Measurements from ENCODE around the gene ZNF3. TPM values are rescaled to one million over a fixed set of nuclear protein-coding genes. Genes with fewer than 3 reads are reported as not detected.

The ZNF3 gene
- total and polyA plus RNA-seq, 4 donors = 28.5 to 49.3 (median 34.6) TPM

- no peaks in the 10 kb centered on the region for H3K4me1 ChIP-seq (ENCODE audit: control insufficient read depth, insufficient read depth, low read length)
- H3K9me3 ChIP-seq (ENCODE audit: control insufficient read depth, insufficient read depth, low read length) = no peaks in the 10 kb centered on the region
- H3K27me3 ChIP-seq (ENCODE audit: control insufficient read depth, insufficient read depth, low read length) = no peaks in the 10 kb centered on the region
- H3K36me3 ChIP-seq (ENCODE audit: control insufficient read depth, insufficient read depth, low read length) = peaks cover 67% of the 10 kb centered on the region
- WGBS (ENCODE audit: insufficient coverage) = 85% methylated on average over 5 of the region's 9 CpGs
- H3K27ac ChIP-seq (ENCODE audit: low read depth, low read length) = no peak overlapping the region
- H3K4me3 ChIP-seq (ENCODE audit: low read depth, low read length) = no peak overlapping the region
- DNase-seq (ENCODE audit: low read depth in 4 of 6, low spot score in 6 of 6) = no peak
Observed at GRCh38 chr7:100064162-100064561, 17.4 kb downstream of the ZNF3 start.

- Histone ChIP-seq H3K36me3 (ENCODE audit: control insufficient read depth, insufficient read depth, low read length) (peaks cover 64% of the 10 kb centered on the region), H3K4me1 (ENCODE audit: control insufficient read depth, insufficient read depth, low read length) (no peaks in the 10 kb centered on the region), H3K27me3 (ENCODE audit: control insufficient read depth, insufficient read depth, low read length) (no peaks in the 10 kb centered on the region), H3K4me3 (ENCODE audit: low read depth, low read length) (no peak overlapping the region), H3K27ac (ENCODE audit: low read depth, low read length) (no peak overlapping the region), H3K9me3 (ENCODE audit: control insufficient read depth, insufficient read depth, low read length) (no peaks in the 10 kb centered on the region)
- 100% methylated on average over 2 of the region's 4 CpGs for WGBS (ENCODE audit: insufficient coverage)
- no peak for DNase-seq (ENCODE audit: low read depth in 4 of 6, low spot score in 6 of 6)
Observed at GRCh38 chr7:100063376-100063775, 18.1 kb downstream of the ZNF3 start.

- WGBS (ENCODE audit: insufficient coverage) = 97% methylated on average over 7 of the region's 11 CpGs
- Histone ChIP-seq H3K9me3 (ENCODE audit: control insufficient read depth, insufficient read depth, low read length) (no peaks in the 10 kb centered on the region), H3K27me3 (ENCODE audit: control insufficient read depth, insufficient read depth, low read length) (no peaks in the 10 kb centered on the region), H3K27ac (ENCODE audit: low read depth, low read length) (no peak overlapping the region), H3K36me3 (ENCODE audit: control insufficient read depth, insufficient read depth, low read length) (peaks cover 73% of the 10 kb centered on the region), H3K4me3 (ENCODE audit: low read depth, low read length) (no peak overlapping the region), H3K4me1 (ENCODE audit: control insufficient read depth, insufficient read depth, low read length) (no peaks in the 10 kb centered on the region)
- no peak for DNase-seq (ENCODE audit: low read depth in 4 of 6, low spot score in 6 of 6)
Observed at GRCh38 chr7:100061518-100062193, 19.9 kb downstream of the ZNF3 start.

GRCh38 chr7:100059251-100059739, 22.2 kb downstream of the ZNF3 start:
- Histone ChIP-seq H3K27ac (ENCODE audit: low read depth, low read length) (no peak overlapping the region), H3K4me3 (ENCODE audit: low read depth, low read length) (no peak overlapping the region), H3K36me3 (ENCODE audit: control insufficient read depth, insufficient read depth, low read length) (peaks cover 59% of the 10 kb centered on the region), H3K27me3 (ENCODE audit: control insufficient read depth, insufficient read depth, low read length) (no peaks in the 10 kb centered on the region), H3K9me3 (ENCODE audit: control insufficient read depth, insufficient read depth, low read length) (no peaks in the 10 kb centered on the region), H3K4me1 (ENCODE audit: control insufficient read depth, insufficient read depth, low read length) (no peaks in the 10 kb centered on the region)
- WGBS (ENCODE audit: insufficient coverage) = 86% methylated on average over 4 of the region's 5 CpGs
- DNase-seq (ENCODE audit: low read depth in 4 of 6, low spot score in 6 of 6) = no peak

- no peak for DNase-seq (ENCODE audit: low read depth in 4 of 6, low spot score in 6 of 6)
- H3K36me3 ChIP-seq (ENCODE audit: control insufficient read depth, insufficient read depth, low read length) = peaks cover 48% of the 10 kb centered on the region
- no peak overlapping the region for H3K4me3 ChIP-seq (ENCODE audit: low read depth, low read length)
- H3K27me3 ChIP-seq (ENCODE audit: control insufficient read depth, insufficient read depth, low read length) = no peaks in the 10 kb centered on the region
- H3K4me1 ChIP-seq (ENCODE audit: control insufficient read depth, insufficient read depth, low read length) = peaks cover 11% of the 10 kb centered on the region
- no peaks in the 10 kb centered on the region for H3K9me3 ChIP-seq (ENCODE audit: control insufficient read depth, insufficient read depth, low read length)
- no peak overlapping the region for H3K27ac ChIP-seq (ENCODE audit: low read depth, low read length)
- 97% methylated on average over 9 of the region's 10 CpGs for WGBS (ENCODE audit: insufficient coverage)
Observed at GRCh38 chr7:100057006-100057405, 24.5 kb downstream of the ZNF3 start.

- H3K27ac ChIP-seq (ENCODE audit: low read depth, low read length) = no peak overlapping the region
- peak in 4 of 6 donors; percentile 15 to 75 (median 49) for DNase-seq (ENCODE audit: low read depth in 4 of 6, low spot score in 6 of 6)
- H3K9me3 ChIP-seq (ENCODE audit: control insufficient read depth, insufficient read depth, low read length) = no peaks in the 10 kb centered on the region
- no peak overlapping the region for H3K4me3 ChIP-seq (ENCODE audit: low read depth, low read length)
- peaks cover 24% of the 10 kb centered on the region for H3K36me3 ChIP-seq (ENCODE audit: control insufficient read depth, insufficient read depth, low read length)
- 46% methylated on average over 2 of the region's 3 CpGs for WGBS (ENCODE audit: insufficient coverage)
- H3K4me1 ChIP-seq (ENCODE audit: control insufficient read depth, insufficient read depth, low read length) = peaks cover 31% of the 10 kb centered on the region
- H3K27me3 ChIP-seq (ENCODE audit: control insufficient read depth, insufficient read depth, low read length) = no peaks in the 10 kb centered on the region
Observed at GRCh38 chr7:100053215-100053614, 28.3 kb downstream of the ZNF3 start.

GRCh38 chr7:100051611-100052010, 29.9 kb downstream of the ZNF3 start:
- Histone ChIP-seq H3K9me3 (ENCODE audit: control insufficient read depth, insufficient read depth, low read length) (no peaks in the 10 kb centered on the region), H3K36me3 (ENCODE audit: control insufficient read depth, insufficient read depth, low read length) (peaks cover 11% of the 10 kb centered on the region), H3K4me1 (ENCODE audit: control insufficient read depth, insufficient read depth, low read length) (peaks cover 31% of the 10 kb centered on the region), H3K27ac (ENCODE audit: low read depth, low read length) (no peak overlapping the region), H3K4me3 (ENCODE audit: low read depth, low read length) (no peak overlapping the region), H3K27me3 (ENCODE audit: control insufficient read depth, insufficient read depth, low read length) (no peaks in the 10 kb centered on the region)
- WGBS (ENCODE audit: insufficient coverage) = 95% methylated on average over 2 of the region's 3 CpGs
- no peak for DNase-seq (ENCODE audit: low read depth in 4 of 6, low spot score in 6 of 6)

- Histone ChIP-seq H3K27ac (ENCODE audit: low read depth, low read length) (peak within 1 kb of the TSS; percentile 98), H3K4me1 (ENCODE audit: control insufficient read depth, insufficient read depth, low read length) (peaks cover 31% of the 10 kb centered on the region), H3K27me3 (ENCODE audit: control insufficient read depth, insufficient read depth, low read length) (no peaks in the 10 kb centered on the region), H3K9me3 (ENCODE audit: control insufficient read depth, insufficient read depth, low read length) (no peaks in the 10 kb centered on the region), H3K36me3 (ENCODE audit: control insufficient read depth, insufficient read depth, low read length) (peaks cover 11% of the 10 kb centered on the region), H3K4me3 (ENCODE audit: low read depth, low read length) (peak within 1 kb of the TSS; percentile 78)
- DNase-seq (ENCODE audit: low read depth in 4 of 6, low spot score in 6 of 6) = peak; percentile 79 to 96 (median 82)
- 1% methylated on average over 43 of the region's 47 CpGs for WGBS (ENCODE audit: insufficient coverage)
Observed at GRCh38 chr7:100049441-100050291, 31.9 kb downstream of the ZNF3 start, which contains the start of gene ZSCAN21. TSS of gene ZSCAN21 (plus strand) at chr7:100049774. CDS start at chr7:100057007, 7,233 bp downstream.

- H3K4me1 ChIP-seq (ENCODE audit: control insufficient read depth, insufficient read depth, low read length) = peaks cover 31% of the 10 kb centered on the region
- no peaks in the 10 kb centered on the region for H3K27me3 ChIP-seq (ENCODE audit: control insufficient read depth, insufficient read depth, low read length)
- H3K4me3 ChIP-seq (ENCODE audit: low read depth, low read length) = no peak overlapping the region
- no peak for DNase-seq (ENCODE audit: low read depth in 4 of 6, low spot score in 6 of 6)
- H3K9me3 ChIP-seq (ENCODE audit: control insufficient read depth, insufficient read depth, low read length) = no peaks in the 10 kb centered on the region
- peaks cover 4% of the 10 kb centered on the region for H3K36me3 ChIP-seq (ENCODE audit: control insufficient read depth, insufficient read depth, low read length)
- WGBS (ENCODE audit: insufficient coverage) = 92% methylated on average over 2 of the region's 4 CpGs
- no peak overlapping the region for H3K27ac ChIP-seq (ENCODE audit: low read depth, low read length)
Observed at GRCh38 chr7:100048680-100049079, 32.8 kb downstream of the ZNF3 start.

Data from spinal cord (tissue), 10 donors.